Right atrium auricular region (tissue), 2 donors: ENCODE results near the gene UGT1A10. TPM values are rescaled to one million over a fixed set of nuclear protein-coding genes. Genes with fewer than 3 reads are reported as not detected.

ENCODE experiments used
- DNase-seq: peaks from one replicate; pipeline ENCODE4 v3.0.0-alpha.2; 2019; ENCODE audit warnings: low spot score
- H3K27ac ChIP-seq, 2 donors: fragments of 200-600 bp; sonication (generic); 1 replicate in 1 of 2; 2 replicates in 1 of 2; pipeline ENCODE4 v1.5.1; 2016 to 2019
- H3K27me3 ChIP-seq, 2 donors: fragments of 200-600 bp; sonication (generic); one replicate each; pipeline versions ENCODE4 v1.5.1 to v1.6.0; 2017 to 2019
- H3K36me3 ChIP-seq: fragments of 200-600 bp; sonication (generic); one replicate; pipeline ENCODE4 v1.5.1; 2016
- H3K4me1 ChIP-seq, 2 donors: fragments of 200-600 bp; sonication (generic); one replicate each; pipeline versions ENCODE4 v1.5.1 to v1.6.0; 2017 to 2019
- H3K4me3 ChIP-seq, 2 donors: fragments of 200-600 bp; sonication (generic); 1 replicate in 1 of 2; 2 replicates in 1 of 2; pipeline ENCODE4 v1.5.1; 2017 to 2019; ENCODE audit warnings: mild to moderate bottlenecking in 1 of 2, moderate library complexity in 1 of 2
- H3K9me3 ChIP-seq, 2 donors: fragments of 200-600 bp; sonication (generic); one replicate each; pipeline ENCODE4 v1.5.1; 2019
- total RNA-seq, 2 donors: library from RNA; depleted of rRNA; stranded (reverse); fragments of >200 nt; gene quantifications; one replicate each; pipeline ENCODE4 v1.1.0, GENCODE V29; 2016
- TF ChIP-seq, protein P1 (sequence below), 2 donors: fragments of 200-600 bp; sonication (generic); IDR thresholded peaks; one replicate each; pipeline ENCODE4 v1.5.1; 2019; ENCODE audit warnings: antibody characterized with exemption in 2 of 2

The UGT1A10 gene
- total RNA-seq, 2 donors from 2014 or later: not detected

DNA sequence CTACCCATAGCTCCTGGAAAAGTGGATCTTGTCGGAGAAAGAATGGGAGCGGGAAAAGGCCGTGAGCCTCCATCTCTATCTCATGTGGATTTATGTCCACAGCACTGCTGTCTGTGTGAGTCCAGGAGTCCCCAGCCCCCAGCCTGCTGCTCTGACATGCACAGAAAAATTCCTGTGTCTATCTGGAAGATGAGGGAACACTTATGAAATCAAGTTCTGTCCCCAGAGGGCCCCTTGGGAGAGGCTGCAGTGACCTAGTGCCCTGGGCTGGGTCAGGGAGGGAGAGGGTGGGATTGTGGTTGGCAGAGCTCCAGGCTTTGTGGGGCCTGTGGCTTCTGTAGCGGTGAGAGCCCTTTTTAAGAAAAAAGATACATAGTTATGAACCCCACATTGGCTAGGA, 180.5 kb downstream of the UGT1A10 start:
- Histone ChIP-seq H3K36me3 (no peaks in the 10 kb centered on the region), H3K27me3 (no peaks in the 10 kb centered on the region), H3K4me1 (no peaks in the 10 kb centered on the region), H3K9me3 (peaks cover 0 to 10% of the 10 kb centered on the region in 2 donors), H3K4me3 (no peak overlapping the region), H3K27ac (no peak overlapping the region)
- no peak for DNase-seq
- TF ChIP-seq, protein P1, sequence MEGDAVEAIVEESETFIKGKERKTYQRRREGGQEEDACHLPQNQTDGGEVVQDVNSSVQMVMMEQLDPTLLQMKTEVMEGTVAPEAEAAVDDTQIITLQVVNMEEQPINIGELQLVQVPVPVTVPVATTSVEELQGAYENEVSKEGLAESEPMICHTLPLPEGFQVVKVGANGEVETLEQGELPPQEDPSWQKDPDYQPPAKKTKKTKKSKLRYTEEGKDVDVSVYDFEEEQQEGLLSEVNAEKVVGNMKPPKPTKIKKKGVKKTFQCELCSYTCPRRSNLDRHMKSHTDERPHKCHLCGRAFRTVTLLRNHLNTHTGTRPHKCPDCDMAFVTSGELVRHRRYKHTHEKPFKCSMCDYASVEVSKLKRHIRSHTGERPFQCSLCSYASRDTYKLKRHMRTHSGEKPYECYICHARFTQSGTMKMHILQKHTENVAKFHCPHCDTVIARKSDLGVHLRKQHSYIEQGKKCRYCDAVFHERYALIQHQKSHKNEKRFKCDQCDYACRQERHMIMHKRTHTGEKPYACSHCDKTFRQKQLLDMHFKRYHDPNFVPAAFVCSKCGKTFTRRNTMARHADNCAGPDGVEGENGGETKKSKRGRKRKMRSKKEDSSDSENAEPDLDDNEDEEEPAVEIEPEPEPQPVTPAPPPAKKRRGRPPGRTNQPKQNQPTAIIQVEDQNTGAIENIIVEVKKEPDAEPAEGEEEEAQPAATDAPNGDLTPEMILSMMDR (IDR thresholded peaks at IDR 0.05): no peak

- Histone ChIP-seq H3K27ac (no peak overlapping the region), H3K27me3 (no peaks in the 10 kb centered on the region), H3K4me3 (no peak overlapping the region), H3K4me1 (no peaks in the 10 kb centered on the region), H3K36me3 (no peaks in the 10 kb centered on the region), H3K9me3 (peaks cover 0 to 10% of the 10 kb centered on the region in 2 donors)
- TF ChIP-seq, protein P1 (IDR thresholded peaks at IDR 0.05): no peak
- DNase-seq: no peak
Observed at GRCh38 chr2:233817361-233817911, 181.2 kb downstream of the UGT1A10 start.

DNA sequence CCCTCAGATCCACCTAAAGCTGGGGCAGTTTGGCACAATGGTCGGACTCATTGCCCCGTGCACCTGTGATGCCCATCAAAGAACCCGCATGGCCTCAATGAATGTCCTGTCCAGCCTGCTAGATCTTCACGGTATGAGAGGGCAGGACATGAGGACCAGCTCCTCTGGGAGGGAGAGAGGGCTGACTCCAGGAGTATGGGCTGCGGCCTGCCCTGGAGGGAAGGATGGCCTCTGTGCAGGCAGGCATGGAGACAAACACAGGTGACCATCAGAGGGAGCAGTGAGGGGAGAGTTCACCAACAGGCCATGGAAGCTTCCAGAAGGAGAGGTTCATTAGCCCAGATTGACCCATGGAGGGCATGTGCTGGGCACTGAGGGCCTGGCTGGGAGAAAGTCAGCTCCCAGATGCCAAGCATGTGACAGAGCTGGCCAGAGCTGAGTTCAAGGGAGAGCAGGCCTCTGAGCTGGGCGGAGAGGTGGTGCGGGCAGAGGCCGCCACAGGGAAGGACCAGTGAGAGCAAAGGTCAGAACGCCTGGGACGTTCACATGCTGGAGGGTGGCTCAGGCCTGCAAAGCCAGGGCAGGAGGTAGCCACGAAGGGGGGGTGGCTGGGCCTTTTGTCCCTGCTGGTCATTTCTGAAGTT, 181.9 kb downstream of the UGT1A10 start:
- TF ChIP-seq, protein P1 (IDR thresholded peaks at IDR 0.05): no peak
- Histone ChIP-seq H3K9me3 (peaks cover 0 to 10% of the 10 kb centered on the region in 2 donors), H3K27me3 (no peaks in the 10 kb centered on the region), H3K36me3 (no peaks in the 10 kb centered on the region), H3K27ac (no peak overlapping the region), H3K4me3 (no peak overlapping the region), H3K4me1 (no peaks in the 10 kb centered on the region)
- no peak for DNase-seq

GRCh38 chr2:233818639-233819621, 182.7 kb downstream of the UGT1A10 start:
- H3K27me3 ChIP-seq: no peaks in the 10 kb centered on the region
- H3K9me3 ChIP-seq: peaks cover 0 to 10% of the 10 kb centered on the region in 2 donors
- DNase-seq: no peak
- H3K36me3 ChIP-seq: no peaks in the 10 kb centered on the region
- H3K4me1 ChIP-seq: no peaks in the 10 kb centered on the region
- H3K27ac ChIP-seq: no peak overlapping the region
- no peak overlapping the region for H3K4me3 ChIP-seq
- TF ChIP-seq, protein P1 (IDR thresholded peaks at IDR 0.05): no peak

GRCh38 chr2:233819884-233820773, 183.9 kb downstream of the UGT1A10 start:
- no peaks in the 10 kb centered on the region for H3K4me1 ChIP-seq
- H3K9me3 ChIP-seq: peaks cover 0 to 10% of the 10 kb centered on the region in 2 donors
- H3K27ac ChIP-seq: no peak overlapping the region
- no peaks in the 10 kb centered on the region for H3K27me3 ChIP-seq
- H3K4me3 ChIP-seq: no peak overlapping the region
- no peaks in the 10 kb centered on the region for H3K36me3 ChIP-seq
- no peak for DNase-seq
- TF ChIP-seq, protein P1 (IDR thresholded peaks at IDR 0.05): no peak
